K562 (cell line): Measurements from ENCODE around the gene EHBP1L1. TPM values are rescaled to one million over a fixed set of nuclear protein-coding genes. Genes with fewer than 3 reads are reported as not detected.

Source experiments
- HCFC1 ChIP-seq: IDR thresholded peaks from 2 replicates; pipeline ENCODE4 v1.6.1; 2012; ENCODE audit warnings: low read depth, low read length, improper control_type of control experiment
- KAT7 ChIP-seq: sonication (generic); formaldehyde crosslinking; IDR thresholded peaks from 2 replicates; pipeline ENCODE4 v1.8.0; 2022; ENCODE audit warnings: missing genetic modification reagents, mild to moderate bottlenecking, borderline replicate concordance
- MLLT1 ChIP-seq, 2 experiments: fragments of 450-650 bp; IDR thresholded peaks; 2 replicates each; pipeline ENCODE4 v1.6.1; 2016
- NFYB ChIP-seq: IDR thresholded peaks from 2 replicates; pipeline ENCODE4 v1.6.1; 2011; ENCODE audit warnings: mild to moderate bottlenecking, moderate library complexity; ENCODE audit not compliant: insufficient read length; ENCODE audit errors: extremely low read depth
- SMARCB1 ChIP-seq: IDR thresholded peaks from 2 replicates; pipeline ENCODE4 v1.6.1; 2011; ENCODE audit warnings: improper control_type of control experiment, low read depth; ENCODE audit not compliant: insufficient read length
- SREBF2 ChIP-seq: sonication (generic); formaldehyde crosslinking; IDR thresholded peaks from 2 replicates; pipeline ENCODE4 v1.4.0; 2020; ENCODE audit warnings: mild to moderate bottlenecking, missing genetic modification reagents
- SUPT5H ChIP-seq: fragments of 450-650 bp; IDR thresholded peaks from 2 replicates; pipeline ENCODE4 v1.6.1; 2016
- TCF15 ChIP-seq: fragments of 250-450 bp; sonication (Bioruptor Pico); IDR thresholded peaks from 2 replicates; pipeline ENCODE4 v1.8.0; 2022; ENCODE audit warnings: moderate library complexity, mild to moderate bottlenecking, inconsistent platforms
- TCF3 ChIP-seq: sonication (generic); formaldehyde crosslinking; IDR thresholded peaks from 2 replicates; pipeline ENCODE4 v1.4.0; 2020; ENCODE audit warnings: mild to moderate bottlenecking, missing genetic modification reagents
- TRIM24 ChIP-seq, 2 experiments: fragments of 450-650 bp; IDR thresholded peaks; 2 replicates each; pipeline ENCODE4 v1.6.1; 2016
- ZBTB7A ChIP-seq: IDR thresholded peaks from 2 replicates; pipeline ENCODE4 v1.6.1; 2011; ENCODE audit warnings: low read depth, mild to moderate bottlenecking, low read length, moderate library complexity, borderline replicate concordance; ENCODE audit not compliant: control insufficient read depth
- ZEB2 ChIP-seq: fragments of 450-650 bp; IDR thresholded peaks from 2 replicates; pipeline ENCODE4 v1.6.1; 2016
- ZFPM2 ChIP-seq: fragments of 250-450 bp; sonication (Bioruptor Pico); IDR thresholded peaks from 2 replicates; pipeline ENCODE4 v1.5.1; 2022; ENCODE audit warnings: mild to moderate bottlenecking
- ZNF431 ChIP-seq: sonication (generic); formaldehyde crosslinking; IDR thresholded peaks from 2 replicates; pipeline ENCODE4 v1.8.0; 2022; ENCODE audit warnings: mild to moderate bottlenecking, missing genetic modification reagents
- ZNF764 ChIP-seq: fragments of 250-450 bp; sonication (Bioruptor Pico); IDR thresholded peaks from 2 replicates; pipeline ENCODE4 v1.4.0; 2020; ENCODE audit warnings: low read depth, mild to moderate bottlenecking, moderate library complexity
- ZNF780A ChIP-seq: fragments of 250-450 bp; sonication (Bioruptor Pico); IDR thresholded peaks from 2 replicates; pipeline ENCODE4 v1.5.0; 2021; ENCODE audit warnings: mild to moderate bottlenecking
- polyA plus RNA-seq, 8 experiments: library from polyadenylated mRNA; depleted of rRNA in 4 of 8; stranded (reverse) in 5 of 8; unstranded in 3 of 8; fragments of >200 nt; fragmentation: Nextera tagmentation in 2 of 8; fragmentation: Illumina TruSeq in 1 of 8; extraction: Ambion mirVana in 2 of 8; extraction: Trizol in 1 of 8; gene quantifications; 2 replicates each; pipeline versions ENCODE4 v1.2.1 to v1.2.3, GENCODE V29; 2011 to 2014; ENCODE audit warnings: inconsistent platforms in 1 of 8, missing spikeins in 1 of 8
- total RNA-seq, 7 experiments: library from RNA; depleted of rRNA in 6 of 7; stranded (reverse); fragments of >200 nt in 6 of 7; fragmentation: Illumina TruSeq in 2 of 7; extraction: Trizol in 2 of 7; gene quantifications; 2 replicates each; pipeline versions ENCODE4 v1.2.1 to v1.2.3, GENCODE V29; 2011 to 2021; ENCODE audit warnings: low replicate concordance in 1 of 7
- TF ChIP-seq, protein P1 (sequence below), 2 experiments: fragments of 450-650 bp in 1 of 2; IDR thresholded peaks; 2 replicates each; pipeline ENCODE4 v1.6.1; 2011 to 2017; ENCODE audit warnings: low read depth in 2 of 2, antibody characterized with exemption in 1 of 2, borderline replicate concordance in 1 of 2, low read length in 1 of 2, mild to moderate bottlenecking in 1 of 2, mixed read lengths in 1 of 2; ENCODE audit not compliant: control insufficient read depth in 1 of 2
- TF ChIP-seq, protein P2 (sequence below): sonication (generic); formaldehyde crosslinking; IDR thresholded peaks from 2 replicates; pipeline ENCODE4 v1.8.0; 2022; ENCODE audit warnings: mild to moderate bottlenecking, missing genetic modification reagents
- TF ChIP-seq, protein P3 (sequence below), 2 experiments: fragments of 450-650 bp; conservative IDR thresholded peaks; 2 replicates each; pipeline ENCODE4 v1.6.1; 2017; ENCODE audit warnings: mild to moderate bottlenecking in 2 of 2, moderate library complexity in 2 of 2

EHBP1L1 gene
- total and polyA plus RNA-seq, 9 of the 15 experiments (the other 6 are each of a cell fraction or from before 2014, with no cell fraction given), result 0.03 to 87.1 (median 26.3) TPM

DNA sequence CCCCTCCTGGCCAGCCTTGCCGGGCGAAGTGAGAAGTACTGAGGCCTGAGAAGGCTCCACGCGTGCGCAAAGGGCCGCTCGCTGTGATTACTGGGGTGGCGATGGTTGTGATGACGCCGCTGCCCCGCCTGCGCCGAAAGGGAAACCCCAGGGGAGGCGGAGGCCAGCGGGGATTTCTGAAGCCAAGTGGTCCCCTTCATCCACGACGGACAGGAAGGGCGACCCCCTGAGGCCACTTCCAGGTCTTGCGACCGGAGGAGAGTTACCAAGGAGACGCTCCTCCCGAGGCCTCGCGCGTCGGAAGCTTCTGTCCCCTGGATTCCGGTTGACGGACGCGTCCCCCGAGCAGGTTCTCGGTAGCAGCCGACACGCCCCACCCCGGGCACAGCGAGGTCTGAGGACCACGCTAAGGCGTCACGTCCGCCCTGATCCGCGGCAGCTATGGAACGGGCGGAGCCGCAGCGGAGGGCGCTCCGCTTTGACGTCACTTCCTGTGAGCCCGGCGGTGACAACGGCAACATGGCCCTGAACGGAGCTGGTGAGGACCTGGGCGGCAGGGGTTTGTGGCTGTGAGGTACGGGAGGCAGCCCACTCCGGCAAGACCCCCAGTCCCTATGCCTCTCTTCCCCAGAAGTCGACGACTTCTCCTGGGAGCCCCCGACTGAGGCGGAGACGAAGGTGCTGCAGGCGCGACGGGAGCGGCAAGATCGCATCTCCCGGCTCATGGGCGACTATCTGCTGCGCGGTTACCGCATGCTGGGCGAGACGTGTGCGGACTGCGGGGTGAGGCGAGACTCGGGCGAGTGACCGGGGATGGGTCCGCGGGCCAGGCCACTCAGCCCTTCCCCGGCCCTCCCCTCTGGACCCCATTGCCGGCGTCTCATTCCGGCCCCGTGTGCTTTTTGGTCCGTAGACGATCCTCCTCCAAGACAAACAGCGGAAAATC lies 5.6 kb upstream of the EHBP1L1 start, which contains the start of gene ZNRD2 (continued):
- TF ChIP-seq MLLT1 (IDR thresholded peaks at IDR 0.05), result 0 out of 4 replicates have a peak, but pooled peaks of 1 of the 2 experiments have one; percentile 52
- TF ChIP-seq, protein P1, sequence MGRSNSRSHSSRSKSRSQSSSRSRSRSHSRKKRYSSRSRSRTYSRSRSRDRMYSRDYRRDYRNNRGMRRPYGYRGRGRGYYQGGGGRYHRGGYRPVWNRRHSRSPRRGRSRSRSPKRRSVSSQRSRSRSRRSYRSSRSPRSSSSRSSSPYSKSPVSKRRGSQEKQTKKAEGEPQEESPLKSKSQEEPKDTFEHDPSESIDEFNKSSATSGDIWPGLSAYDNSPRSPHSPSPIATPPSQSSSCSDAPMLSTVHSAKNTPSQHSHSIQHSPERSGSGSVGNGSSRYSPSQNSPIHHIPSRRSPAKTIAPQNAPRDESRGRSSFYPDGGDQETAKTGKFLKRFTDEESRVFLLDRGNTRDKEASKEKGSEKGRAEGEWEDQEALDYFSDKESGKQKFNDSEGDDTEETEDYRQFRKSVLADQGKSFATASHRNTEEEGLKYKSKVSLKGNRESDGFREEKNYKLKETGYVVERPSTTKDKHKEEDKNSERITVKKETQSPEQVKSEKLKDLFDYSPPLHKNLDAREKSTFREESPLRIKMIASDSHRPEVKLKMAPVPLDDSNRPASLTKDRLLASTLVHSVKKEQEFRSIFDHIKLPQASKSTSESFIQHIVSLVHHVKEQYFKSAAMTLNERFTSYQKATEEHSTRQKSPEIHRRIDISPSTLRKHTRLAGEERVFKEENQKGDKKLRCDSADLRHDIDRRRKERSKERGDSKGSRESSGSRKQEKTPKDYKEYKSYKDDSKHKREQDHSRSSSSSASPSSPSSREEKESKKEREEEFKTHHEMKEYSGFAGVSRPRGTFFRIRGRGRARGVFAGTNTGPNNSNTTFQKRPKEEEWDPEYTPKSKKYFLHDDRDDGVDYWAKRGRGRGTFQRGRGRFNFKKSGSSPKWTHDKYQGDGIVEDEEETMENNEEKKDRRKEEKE (IDR thresholded peaks at IDR 0.05; ENCODE audit: borderline replicate concordance in 1 of 2, control insufficient read depth in 1 of 2, low read depth in 2 of 2, low read length in 1 of 2), result no peak
- TF ChIP-seq SMARCB1, result no peak
- TF ChIP-seq KAT7 (CRISPR knock-in tag), result peak; percentile 88
- TF ChIP-seq SREBF2, result no peak
- TF ChIP-seq TCF3 (CRISPR knock-in tag), result peak; percentile 52; the same call in 1 of the 2 replicates
- TF ChIP-seq ZEB2, result peak; percentile 74; the same call in 1 of the 2 replicates
- no peak for TF ChIP-seq ZNF780A (CRISPR knock-in tag)
- TF ChIP-seq SUPT5H, result peak; percentile 81
- no peak for TF ChIP-seq ZNF764 (CRISPR knock-in tag)
- TF ChIP-seq, protein P2, sequence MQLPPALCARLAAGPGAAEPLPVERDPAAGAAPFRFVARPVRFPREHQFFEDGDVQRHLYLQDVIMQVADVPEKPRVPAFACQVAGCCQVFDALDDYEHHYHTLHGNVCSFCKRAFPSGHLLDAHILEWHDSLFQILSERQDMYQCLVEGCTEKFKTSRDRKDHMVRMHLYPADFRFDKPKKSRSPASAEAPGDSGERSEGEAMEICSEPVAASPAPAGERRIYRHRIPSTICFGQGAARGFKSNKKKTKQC (CRISPR knock-in tag), result no peak; the same call in 1 of the 2 replicates
- peak; percentile 62; the same call in 1 of the 2 replicates for TF ChIP-seq ZBTB7A
- TF ChIP-seq NFYB, result no peak
- peak in 1 of 2 experiments; percentile 68; a peak in 1 of 4 replicates for TF ChIP-seq TRIM24 (IDR thresholded peaks at IDR 0.05)
- no peak for TF ChIP-seq TCF15 (CRISPR knock-in tag)
- peak; percentile 94 for TF ChIP-seq HCFC1
- TF ChIP-seq ZNF431, result no peak
- no peak for TF ChIP-seq ZFPM2 (CRISPR knock-in tag)
- TF ChIP-seq, protein P3, sequence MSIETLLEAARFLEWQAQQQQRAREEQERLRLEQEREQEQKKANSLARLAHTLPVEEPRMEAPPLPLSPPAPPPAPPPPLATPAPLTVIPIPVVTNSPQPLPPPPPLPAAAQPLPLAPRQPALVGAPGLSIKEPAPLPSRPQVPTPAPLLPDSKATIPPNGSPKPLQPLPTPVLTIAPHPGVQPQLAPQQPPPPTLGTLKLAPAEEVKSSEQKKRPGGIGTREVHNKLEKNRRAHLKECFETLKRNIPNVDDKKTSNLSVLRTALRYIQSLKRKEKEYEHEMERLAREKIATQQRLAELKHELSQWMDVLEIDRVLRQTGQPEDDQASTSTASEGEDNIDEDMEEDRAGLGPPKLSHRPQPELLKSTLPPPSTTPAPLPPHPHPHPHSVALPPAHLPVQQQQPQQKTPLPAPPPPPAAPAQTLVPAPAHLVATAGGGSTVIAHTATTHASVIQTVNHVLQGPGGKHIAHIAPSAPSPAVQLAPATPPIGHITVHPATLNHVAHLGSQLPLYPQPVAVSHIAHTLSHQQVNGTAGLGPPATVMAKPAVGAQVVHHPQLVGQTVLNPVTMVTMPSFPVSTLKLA (conservative IDR thresholded peaks at IDR 0.05), result peak; percentile 95 to 98
